Heart right ventricle (tissue), 16 donors: Measurements from ENCODE around the gene EBF3. TPM values are rescaled to one million over a fixed set of nuclear protein-coding genes. Genes with fewer than 3 reads are reported as not detected.

Experiments used
- ATAC-seq, 8 donors: fragments of 200-7000 bp; cut with Tn5 transposase; one replicate each; pipeline ENCODE4 v1.9.1; 2020; ENCODE audit warnings: mild to moderate bottlenecking in 8 of 8, moderate library complexity in 8 of 8, moderate number of reproducible peaks in 1 of 8
- DNase-seq, 2 donors: peaks; one replicate each; pipeline ENCODE4 v3.0.0-alpha.2; 2020
- H3K27ac ChIP-seq, 10 donors: fragments of 200-600 bp; sonication (generic) in 2 of 10; one replicate each; pipeline versions ENCODE4 v1.5.0 to v1.8.0; 2020 to 2022; ENCODE audit warnings: mild to moderate bottlenecking in 3 of 10
- H3K27me3 ChIP-seq, 7 donors: fragments of 200-600 bp; one replicate each; pipeline ENCODE4 v1.8.0; 2021 to 2022; ENCODE audit warnings: mild to moderate bottlenecking in 2 of 7
- H3K36me3 ChIP-seq, 9 donors: fragments of 200-600 bp; sonication (generic) in 1 of 9; one replicate each; pipeline versions ENCODE4 v1.5.0 to v1.8.0; 2020 to 2022; ENCODE audit warnings: mild to moderate bottlenecking in 2 of 9
- H3K4me1 ChIP-seq, 9 donors: fragments of 200-600 bp; sonication (generic) in 1 of 9; one replicate each; pipeline versions ENCODE4 v1.5.0 to v1.8.0; 2020 to 2022; ENCODE audit warnings: mild to moderate bottlenecking in 4 of 9
- H3K4me3 ChIP-seq, 10 donors: fragments of 200-600 bp; sonication (generic) in 2 of 10; one replicate each; pipeline versions ENCODE4 v1.5.0 to v1.8.0; 2020 to 2022; ENCODE audit warnings: mild to moderate bottlenecking in 7 of 10, moderate library complexity in 2 of 10
- H3K9me3 ChIP-seq, 11 donors: fragments of 200-600 bp in 10 of 11; sonication (generic) in 2 of 11; one replicate each; pipeline versions ENCODE4 v1.5.0 to v1.8.0; 2013 to 2022; ENCODE audit warnings: mild to moderate bottlenecking in 2 of 11, control low read depth in 1 of 11, moderate library complexity in 1 of 11
- CTCF ChIP-seq, 9 donors: fragments of 200-600 bp; sonication (generic) in 2 of 9; IDR thresholded peaks; one replicate each; pipeline versions ENCODE4 v1.5.0 to v1.8.0; 2021 to 2022; ENCODE audit warnings: antibody characterized with exemption in 9 of 9, mild to moderate bottlenecking in 5 of 9, moderate library complexity in 1 of 9
- WGBS, 2 donors: extraction: QIAGEN DNeasy Blood & Tissue Kit; methylation state at CpG; one replicate each; pipeline ENCODE4 v1.1.7; 2013; ENCODE audit warnings: inconsistent platforms in 1 of 2; 5-methylcytosine and 5-hydroxymethylcytosine counted together
- intact Hi-C, 10 donors: fragments of 100-400 bp; cut with DNase I; formaldehyde crosslinking; loops; one replicate each; pipeline versions ENCODE4 v1.11.1 to v1.14.2; 2022
- polyA plus RNA-seq, 2 donors: library from polyadenylated mRNA; stranded (reverse); fragments of 200-250 nt; gene quantifications; one replicate each; pipeline ENCODE4 v1.2.3, GENCODE V29; 2013
- total RNA-seq, 10 donors: library from RNA; stranded (reverse); fragmentation: NEBNext Ultra II Directional in 3 of 10; extraction: Animal tissue kit (Norgen Biotek cat#: 25700) in 3 of 10; gene quantifications; one replicate each; pipeline versions ENCODE4 v1.2.1 to v1.2.4, GENCODE V29; 2021 to 2023
- donor health status: Arrhythmogenic right ventricular cardiomyopathy.
- donor health status: ischemic (EF 13 %, LVEDD 7.1; RV severe dilation, severe dysfunction).
- donor health status: healthy with polysubstance abuse.
- donor health status: DM: no; HTN: yes; CAD: no.
- donor health status: DM: no; HTN: no; CAD: no.
- donor health status: ischemic (EF 25% LVEDD 6.9; RV normal size, moderate dysfunction).
- donor health status: ischemic (EF 25% LVEDD 5.7; RV mildly dilated, moderate dysfunction).
- donor health status: healthy.
- donor health status: DM: yes; HTN: yes; CAD: no.
- donor health status: Ischemic cardiomyopathy.
- donor health status: ischemic (EF 35%, LVEDD 5.7; RV mildly dilated, moderate dysfunction).
- donor health status: nonischemic (EF 11% LVEDD 7.7; RV severe dilation, severe dysfunction).
- donor health status: DM: yes; HTN: yes; CAD: no.
- donor health status: PGD.
- donor health status: ischemic (EF 29% LVEDD 5.4; RV normal size, mild dysfunction).
- donor health status: nonischemic (EF 23%, LVEDD 6.1; RV moderate dilation, normal function).

The EBF3 gene
- total and polyA plus RNA-seq, 12 donors: 3.9 to 12.2 (median 5.6) TPM

- no peak for TF ChIP-seq CTCF (IDR thresholded peaks at IDR 0.05)
- H3K9me3 ChIP-seq: peaks cover 0 to 12% (median 3%) of the 10 kb centered on the region in 11 donors
- no peak overlapping the region for H3K4me3 ChIP-seq
- peaks cover 0 to 15% (median 0%) of the 10 kb centered on the region in 9 donors for H3K4me1 ChIP-seq
- no peak overlapping the region for H3K27ac ChIP-seq
- no peak for DNase-seq
- no peaks in the 10 kb centered on the region for H3K27me3 ChIP-seq
- no peak for ATAC-seq
- WGBS, 2 donors: 83 to 88% methylated on average over 19 of the region's 19 CpGs
- peaks cover 0 to 73% (median 4%) of the 10 kb centered on the region in 9 donors for H3K36me3 ChIP-seq
- intact Hi-C loops: loop anchor here in 1 of 10 donors (10.0 kb wide), 1 partner anchor 113 kb away; the partner anchor contains the start of gene EBF3
Measured at GRCh38 chr10:129851941-129852640, 112.0 kb downstream of the EBF3 start.

GRCh38 chr10:129850790-129851189 lies 113.3 kb downstream of the EBF3 start:
- intact Hi-C loops: loop anchor here in 1 of 10 donors (10.0 kb wide), 1 partner anchor 114 kb away; the partner anchor contains the start of gene EBF3
- no peak for ATAC-seq

GRCh38 chr10:129850316-129850715 lies 113.8 kb downstream of the EBF3 start:
- peaks cover 0 to 15% (median 0%) of the 10 kb centered on the region in 9 donors for H3K4me1 ChIP-seq
- no peak for TF ChIP-seq CTCF (IDR thresholded peaks at IDR 0.05)
- intact Hi-C loops: loop anchor here in 1 of 10 donors (10.0 kb wide), 1 partner anchor 114 kb away; the partner anchor contains the start of gene EBF3
- peaks cover 0 to 72% (median 4%) of the 10 kb centered on the region in 9 donors for H3K36me3 ChIP-seq
- no peaks in the 10 kb centered on the region for H3K9me3 ChIP-seq
- DNase-seq (no peak), ATAC-seq (no peak)
- no peak overlapping the region for H3K4me3 ChIP-seq
- no peaks in the 10 kb centered on the region for H3K27me3 ChIP-seq
- WGBS, 2 donors: 94 to 96% methylated on average over 10 of the region's 10 CpGs
- H3K27ac ChIP-seq: no peak overlapping the region

More at GRCh38 chr10:129850790-129851189, 113.3 kb downstream of the EBF3 start:
- Histone ChIP-seq H3K4me1 (peaks cover 0 to 15% (median 0%) of the 10 kb centered on the region in 9 donors), H3K36me3 (peaks cover 0 to 71% (median 4%) of the 10 kb centered on the region in 9 donors), H3K27ac (no peak overlapping the region), H3K4me3 (no peak overlapping the region), H3K9me3 (no peaks in the 10 kb centered on the region), H3K27me3 (no peaks in the 10 kb centered on the region)
- WGBS, 2 donors: 90 to 94% methylated on average over 13 of the region's 13 CpGs
- no peak for TF ChIP-seq CTCF (IDR thresholded peaks at IDR 0.05)
- DNase-seq: no peak

- 94 to 95% methylated on average over 15 of the region's 15 CpGs for WGBS, 2 donors
Measured at GRCh38 chr10:129849853-129850252, 114.2 kb downstream of the EBF3 start.

More at GRCh38 chr10:129849853-129850252, 114.2 kb downstream of the EBF3 start:
- intact Hi-C loops: loop anchor here in 1 of 10 donors (10.0 kb wide), 1 partner anchor 115 kb away; the partner anchor contains the start of gene EBF3
- Histone ChIP-seq H3K27me3 (no peaks in the 10 kb centered on the region), H3K4me1 (peaks cover 0 to 15% (median 0%) of the 10 kb centered on the region in 9 donors), H3K9me3 (no peaks in the 10 kb centered on the region), H3K36me3 (peaks cover 0 to 73% (median 4%) of the 10 kb centered on the region in 9 donors), H3K27ac (no peak overlapping the region), H3K4me3 (no peak overlapping the region)
- no peak for DNase-seq
- TF ChIP-seq CTCF (IDR thresholded peaks at IDR 0.05): no peak
- ATAC-seq: no peak
